Endothelial cell of umbilical vein (primary cell): Measurements from ENCODE around the gene ZDHHC11B. TPM values are rescaled to one million over a fixed set of nuclear protein-coding genes. Genes with fewer than 3 reads are reported as not detected.

Source experiments
- BruUV-seq: library from RNA; stranded (reverse); fragments of 400-500 nt; replicated peaks from 2 replicates; lab custom pipeline; 2021; lab: Mats Ljungman, UMichigan
- CTCF ChIA-PET: fragments of 300-600, 350-600 bp; sonication (Branson Sonifier 250); formaldehyde crosslinking; loops from one replicate; lab custom pipeline; 2021; ENCODE audit warnings: antibody characterized with exemption, inconsistent platforms; lab: Charles Lee
- POLR2A ChIA-PET: fragments of 300-600, 350-600 bp; sonication (Branson Sonifier 250); formaldehyde crosslinking; loops from one replicate; lab custom pipeline; 2021; ENCODE audit warnings: antibody characterized with exemption, inconsistent platforms; lab: Charles Lee
- DNase-seq: peaks from one replicate; pipeline ENCODE4 v3.0.0-alpha.2; 2011; ENCODE audit warnings: low read depth, low spot score
- FAIRE-seq: peaks from 2 replicates; lab custom pipeline; 2011; peaks lifted over from hg19 to GRCh38; lab: Jason Lieb, UNC
- H2AFZ ChIP-seq: 2 replicates; pipeline ENCODE4 v1.6.0; 2012; ENCODE audit warnings: low read depth, low read length, control low read depth, inconsistent platforms
- H3K27ac ChIP-seq: 2 replicates; pipeline ENCODE4 v1.5.1; 2011; ENCODE audit warnings: low read depth, mild to moderate bottlenecking, control low read depth, low read length, moderate library complexity; ENCODE audit not compliant: insufficient read depth
- H3K27me3 ChIP-seq, 2 experiments: 2 replicates each; pipeline versions ENCODE4 v1.6.0 to v1.6.1; 2011; ENCODE audit warnings: low read length in 2 of 2, mixed read lengths in 1 of 2; ENCODE audit not compliant: control insufficient read depth in 2 of 2, insufficient read depth in 2 of 2
- H3K36me3 ChIP-seq, 2 experiments: 2 replicates in 1 of 2; 3 replicates in 1 of 2; pipeline ENCODE4 v1.5.1; 2011; ENCODE audit warnings: low read length in 2 of 2, mild to moderate bottlenecking in 1 of 2, moderate library complexity in 1 of 2; ENCODE audit not compliant: control insufficient read depth in 2 of 2, insufficient read depth in 2 of 2; ENCODE audit errors: extremely low read depth in 1 of 2
- H3K4me1 ChIP-seq: 3 replicates; pipeline ENCODE4 v1.5.1; 2011; ENCODE audit warnings: mild to moderate bottlenecking, low read length; ENCODE audit not compliant: control insufficient read depth, insufficient read depth; ENCODE audit errors: extremely low read depth
- H3K4me2 ChIP-seq: 2 replicates; pipeline ENCODE4 v1.6.1; 2011; ENCODE audit warnings: low read length, control low read depth, mixed read lengths; ENCODE audit not compliant: insufficient read depth
- H3K4me3 ChIP-seq, 3 experiments: fragments of 200-600 bp in 1 of 3; sonication (generic), shearing (Covaris generic) in 1 of 3; replicated peaks in 1 of 3; 2 replicates each; pipeline ENCODE4 v1.5.1; 2011 to 2016; ENCODE audit warnings: control low read depth in 3 of 3, low read length in 3 of 3, mild to moderate bottlenecking in 2 of 3, inconsistent platforms in 1 of 3, low read depth in 1 of 3, moderate library complexity in 1 of 3; ENCODE audit not compliant: insufficient read depth in 1 of 3
- H3K79me2 ChIP-seq: 2 replicates; pipeline ENCODE4 v1.6.0; 2012; ENCODE audit warnings: low read length, inconsistent platforms; ENCODE audit not compliant: control insufficient read depth, insufficient read depth
- H3K9ac ChIP-seq: replicated peaks from 2 replicates; pipeline ENCODE3; 2011; ENCODE audit warnings: low read length, control low read depth; ENCODE audit not compliant: insufficient read depth; ENCODE audit errors: extremely low read depth
- H3K9me1 ChIP-seq: replicated peaks from 3 replicates; pipeline ENCODE4 v1.6.0; 2011; ENCODE audit warnings: mild to moderate bottlenecking, low read length; ENCODE audit not compliant: control insufficient read depth, insufficient read depth; ENCODE audit errors: extremely low read depth
- H3K9me3 ChIP-seq: replicated peaks from 2 replicates; pipeline ENCODE4 v1.5.1; 2012; ENCODE audit warnings: low read length, inconsistent platforms; ENCODE audit not compliant: control insufficient read depth, insufficient read depth
- H4K20me1 ChIP-seq: replicated peaks from 2 replicates; pipeline ENCODE3; 2011; ENCODE audit warnings: mild to moderate bottlenecking, low read length; ENCODE audit not compliant: control insufficient read depth, insufficient read depth; ENCODE audit errors: extremely low read depth
- EZH2 ChIP-seq: IDR thresholded peaks from 2 replicates; pipeline ENCODE4 v1.6.1; 2012; ENCODE audit warnings: borderline replicate concordance, low read depth, mild to moderate bottlenecking, moderate library complexity, low read length, inconsistent platforms; ENCODE audit not compliant: severe bottlenecking
- FOS ChIP-seq: IDR thresholded peaks from 2 replicates; pipeline ENCODE4 v1.6.1; 2011; ENCODE audit warnings: mild to moderate bottlenecking, low read length, moderate library complexity, borderline replicate concordance; ENCODE audit not compliant: insufficient read depth
- GATA2 ChIP-seq: IDR thresholded peaks from 2 replicates; pipeline ENCODE4 v1.7.0; 2011; ENCODE audit warnings: low read depth, mild to moderate bottlenecking, moderate library complexity, mixed read lengths, low read length; ENCODE audit not compliant: insufficient read length, insufficient read depth
- JUN ChIP-seq: IDR thresholded peaks from 2 replicates; pipeline ENCODE4 v1.6.1; 2011; ENCODE audit warnings: borderline replicate concordance, low read depth; ENCODE audit not compliant: insufficient read length, insufficient read depth
- MYC ChIP-seq: IDR thresholded peaks from one replicate; pipeline ENCODE4 v1.6.1; 2011; ENCODE audit warnings: mild to moderate bottlenecking, low read depth, low read length
- POLR2A ChIP-seq: IDR thresholded peaks from 2 replicates; pipeline ENCODE4 v1.6.1; 2012; ENCODE audit warnings: low read depth, mild to moderate bottlenecking, control low read depth, low read length
- POLR2AphosphoS5 ChIP-seq: IDR thresholded peaks from 2 replicates; pipeline ENCODE4 v1.6.1; 2012; ENCODE audit warnings: low read depth, mild to moderate bottlenecking, control low read depth, low read length, moderate library complexity; ENCODE audit not compliant: insufficient read depth
- dilution Hi-C: fragments of 300-500 bp; cut with MboI; formaldehyde crosslinking; loops from one replicate; pipeline ENCODE4 v1.15.0; 2019; ENCODE audit warnings: low sequenced_read_pairs; ENCODE audit not compliant: extremely low pct_ligation_motif_present
- intact Hi-C: fragments of 100-400 bp; cut with micrococcal nuclease; formaldehyde crosslinking; loops from one replicate; pipeline ENCODE4 v1.10.0; 2022
- polyA plus RNA-seq, 4 experiments: library from polyadenylated mRNA; depleted of rRNA in 3 of 4; stranded (reverse) in 3 of 4; unstranded in 1 of 4; fragments of >200 nt; gene quantifications; 2 replicates each; pipeline versions ENCODE4 v1.2.1 to v1.2.3, GENCODE V29; 2011 to 2012; ENCODE audit warnings: missing spikeins in 1 of 4
- total RNA-seq: library from RNA; stranded (reverse); gene quantifications from 2 replicates; pipeline ENCODE4 v1.2.3, GENCODE V29; 2021
- TF ChIP-seq, protein P1 (sequence below), 2 donors: IDR thresholded peaks; 1 replicate in 1 of 2; 2 replicates in 1 of 2; pipeline ENCODE4 v1.5.1; 2011; ENCODE audit warnings: low read length in 2 of 2, mild to moderate bottlenecking in 2 of 2, moderate library complexity in 2 of 2, control low read depth in 1 of 2, inconsistent platforms in 1 of 2, low read depth in 1 of 2; ENCODE audit not compliant: insufficient read depth in 1 of 2; ENCODE audit errors: extremely low read depth in 1 of 2

Gene ZDHHC11B
- total and polyA plus RNA-seq, 2 donors (not counting 3 experiments of a cell fraction or from before 2014, with no cell fraction given), result not detected

DNA sequence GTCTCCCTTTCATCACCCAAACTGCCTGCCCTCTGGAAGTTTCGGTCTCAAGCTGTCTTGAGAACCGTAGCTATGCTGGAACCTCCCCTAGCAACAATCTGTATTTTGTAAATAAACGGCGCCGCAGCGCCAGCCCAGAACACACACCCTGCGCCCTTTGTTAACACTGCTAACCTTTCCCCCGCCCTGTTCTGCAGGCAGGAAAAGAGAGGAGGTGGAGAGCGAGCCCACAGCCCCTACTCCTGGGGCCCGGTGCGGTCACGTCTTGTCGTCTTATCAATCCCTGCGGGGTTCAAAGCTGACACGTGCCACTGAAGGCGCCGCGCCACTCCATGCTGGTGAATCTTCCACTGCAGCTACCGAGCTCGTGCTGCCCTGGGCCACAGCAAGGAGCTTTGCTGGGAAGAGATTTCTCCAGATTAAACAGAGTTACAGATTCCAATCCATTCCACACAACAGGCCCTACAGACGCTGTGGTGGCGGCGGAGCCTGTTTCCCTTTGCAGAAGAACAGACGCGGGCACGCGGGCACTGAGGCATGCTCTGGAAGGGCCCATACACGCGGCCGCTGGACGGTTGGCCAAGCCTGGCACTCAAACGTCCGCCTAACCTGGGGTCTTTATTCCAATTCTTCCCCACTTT is 25.3 kb downstream of the ZDHHC11B start:
- H3K27ac ChIP-seq, result no peak overlapping the region
- no peaks in the 10 kb centered on the region for H3K79me2 ChIP-seq
- no peak overlapping the region for H3K4me3 ChIP-seq
- H3K9me3 ChIP-seq, result no peaks in the 10 kb centered on the region
- intact Hi-C loops (no loop called here), dilution Hi-C loops (no loop called here)
- no peaks in the 10 kb centered on the region for H4K20me1 ChIP-seq
- ChIA-PET POLR2A (no interaction called here), CTCF (no interaction called here)
- no peaks in the 10 kb centered on the region for H3K27me3 ChIP-seq
- DNase-seq (no peak), FAIRE-seq (no peak)
- H3K4me1 ChIP-seq, result no peaks in the 10 kb centered on the region
- no peak overlapping the region for H3K4me2 ChIP-seq
- TF ChIP-seq POLR2AphosphoS5 (no peak), JUN (no peak), EZH2 (no peak), FOS (no peak), MYC (no peak), POLR2A (no peak), GATA2 (no peak)
- TF ChIP-seq, protein P1, sequence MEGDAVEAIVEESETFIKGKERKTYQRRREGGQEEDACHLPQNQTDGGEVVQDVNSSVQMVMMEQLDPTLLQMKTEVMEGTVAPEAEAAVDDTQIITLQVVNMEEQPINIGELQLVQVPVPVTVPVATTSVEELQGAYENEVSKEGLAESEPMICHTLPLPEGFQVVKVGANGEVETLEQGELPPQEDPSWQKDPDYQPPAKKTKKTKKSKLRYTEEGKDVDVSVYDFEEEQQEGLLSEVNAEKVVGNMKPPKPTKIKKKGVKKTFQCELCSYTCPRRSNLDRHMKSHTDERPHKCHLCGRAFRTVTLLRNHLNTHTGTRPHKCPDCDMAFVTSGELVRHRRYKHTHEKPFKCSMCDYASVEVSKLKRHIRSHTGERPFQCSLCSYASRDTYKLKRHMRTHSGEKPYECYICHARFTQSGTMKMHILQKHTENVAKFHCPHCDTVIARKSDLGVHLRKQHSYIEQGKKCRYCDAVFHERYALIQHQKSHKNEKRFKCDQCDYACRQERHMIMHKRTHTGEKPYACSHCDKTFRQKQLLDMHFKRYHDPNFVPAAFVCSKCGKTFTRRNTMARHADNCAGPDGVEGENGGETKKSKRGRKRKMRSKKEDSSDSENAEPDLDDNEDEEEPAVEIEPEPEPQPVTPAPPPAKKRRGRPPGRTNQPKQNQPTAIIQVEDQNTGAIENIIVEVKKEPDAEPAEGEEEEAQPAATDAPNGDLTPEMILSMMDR (IDR thresholded peaks at IDR 0.05; ENCODE audit: extremely low read depth in 1 of 2, insufficient read depth in 1 of 2, low read depth in 1 of 2, low read length in 2 of 2), result no peak
- no TSS peak for BruUV-seq
- H3K9me1 ChIP-seq, result no peaks in the 10 kb centered on the region
- no peak overlapping the region for H2AFZ ChIP-seq
- no peaks in the 10 kb centered on the region for H3K36me3 ChIP-seq
- H3K9ac ChIP-seq, result no peak overlapping the region
